HG03558 (cell line): ENCODE measurements around the gene UFM1.
"Not testable (repeated sequence)": the region's sequence is repeated elsewhere in the genome, so short reads cannot be mapped to it uniquely, and the experiment has no call there.

ENCODE experiments used
- ATAC-seq: cut with Tn5 transposase; IDR thresholded peaks from one replicate; pipeline ENCODE4 v1.9.1; 2021; ENCODE audit warnings: moderate number of reproducible peaks; ENCODE audit not compliant: unreplicated experiment; ENCODE audit errors: extremely low read depth

UFM1 gene

DNA sequence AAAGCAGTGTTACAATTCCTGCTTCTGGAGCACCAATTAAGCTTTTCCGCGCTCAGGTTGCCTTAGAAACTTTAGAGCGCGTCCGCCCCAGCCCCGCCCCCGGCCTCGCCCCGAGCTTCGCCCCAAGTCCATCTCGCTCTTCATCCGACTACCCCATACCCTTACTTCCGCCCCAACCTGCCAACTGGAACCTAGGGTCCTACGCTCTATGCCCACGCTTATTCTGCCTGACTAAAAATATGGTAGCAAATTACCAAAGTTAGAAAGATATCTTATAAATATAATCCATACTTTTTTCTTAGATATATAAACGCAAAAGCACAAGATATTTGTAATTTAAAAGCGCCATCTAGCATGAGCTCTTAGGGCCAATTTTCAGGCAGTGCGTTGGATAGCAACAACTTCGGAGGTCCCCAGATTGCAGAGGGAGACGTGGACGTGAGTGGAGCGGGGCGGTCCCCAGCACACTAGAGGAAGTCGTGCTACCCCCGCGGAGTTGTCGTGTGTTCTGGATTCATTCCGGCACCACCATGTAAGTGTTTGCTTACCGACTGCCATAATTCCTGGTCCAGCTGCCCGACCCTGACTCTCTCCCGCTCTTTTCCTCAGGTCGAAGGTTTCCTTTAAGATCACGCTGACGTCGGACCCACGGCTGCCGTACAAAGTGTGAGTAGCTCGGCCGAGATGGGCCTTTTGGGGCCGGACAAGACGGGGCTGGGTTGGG lies at the start of gene UFM1:
TSS of gene UFM1 (plus strand) at position 462 of the 724 bp plus-strand sequence. CDS start at position 531, 69 bp downstream.
- peak; percentile 77 for ATAC-seq

DNA sequence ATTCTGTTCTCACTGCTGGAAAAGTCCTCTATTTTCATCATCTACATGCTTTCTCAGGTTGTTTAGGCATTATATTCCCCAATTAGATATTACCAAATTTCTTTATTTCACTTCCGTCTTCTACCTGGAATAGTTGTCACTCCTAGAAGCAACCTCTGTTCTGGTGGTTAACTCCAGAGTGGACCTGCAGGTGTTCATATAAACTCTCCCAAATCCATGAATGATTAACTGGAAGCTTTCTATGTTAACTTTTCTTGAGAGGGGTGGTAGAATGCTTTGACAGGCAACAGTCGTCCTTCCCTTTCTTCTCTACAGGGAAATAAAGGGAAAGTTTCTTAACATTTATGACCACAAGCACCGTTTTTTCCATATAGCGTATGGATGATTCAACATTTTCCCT lies 48.4 kb upstream of the UFM1 start:
- no peak for ATAC-seq

DNA sequence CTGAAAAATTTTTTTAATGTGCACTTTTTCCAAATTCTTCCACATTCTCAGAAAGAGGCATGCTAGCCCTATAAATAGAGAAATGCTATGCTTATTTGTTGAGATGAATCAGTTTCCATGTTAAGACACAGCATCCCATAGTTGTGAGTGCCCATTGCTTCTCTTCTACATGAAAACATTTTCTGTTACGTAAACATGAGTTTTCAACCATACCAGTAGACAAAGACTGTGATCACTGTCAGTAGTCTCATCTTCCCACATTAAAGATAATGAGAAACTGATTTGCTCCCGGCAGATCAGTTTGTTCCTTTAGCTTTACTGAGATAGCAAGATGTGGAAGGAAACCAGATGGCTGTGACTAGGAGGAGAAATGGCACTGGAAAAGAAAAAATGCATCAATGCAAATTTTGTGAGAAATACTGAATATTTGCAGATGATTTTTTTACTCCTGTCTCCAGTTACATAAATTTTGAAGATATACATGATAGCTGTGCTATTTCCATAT lies 45.8 kb upstream of the UFM1 start:
- ATAC-seq: no peak

DNA sequence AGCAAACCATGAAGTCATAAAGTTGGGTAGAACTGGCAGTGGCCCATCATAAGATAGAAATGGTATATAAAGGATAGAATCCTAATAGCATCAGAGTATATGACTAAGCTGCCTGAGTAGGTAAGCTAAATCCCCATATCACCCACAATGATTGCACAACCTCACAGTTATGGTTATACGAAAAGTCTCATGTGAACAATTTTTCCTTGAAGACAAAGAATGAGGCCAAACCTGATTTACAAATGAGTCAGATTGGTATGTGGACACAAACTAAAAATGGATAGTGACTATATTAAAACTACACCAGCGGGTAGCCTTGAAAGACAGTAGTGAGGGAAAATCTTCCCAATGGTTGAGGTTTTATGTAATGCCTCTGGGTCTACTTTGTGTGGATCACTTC lies 40.9 kb upstream of the UFM1 start:
- no peak for ATAC-seq

DNA sequence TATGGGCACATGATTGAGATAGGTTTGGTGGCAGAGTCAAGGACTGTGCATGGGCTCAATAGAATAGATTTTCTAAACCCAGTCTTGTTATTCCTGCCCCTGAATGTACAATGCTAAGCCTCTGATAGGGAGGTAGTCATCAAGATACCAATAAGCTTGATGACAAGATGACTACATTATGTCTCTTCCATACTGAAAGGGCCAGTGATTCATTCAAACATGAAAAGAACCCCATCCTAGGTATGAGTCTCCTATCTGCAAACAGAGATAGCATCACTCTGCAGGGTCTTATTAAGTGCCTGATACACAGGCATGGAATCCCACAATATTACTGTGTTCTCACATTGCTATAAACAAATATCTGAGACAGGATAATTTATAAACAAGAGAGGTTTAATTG lies 40.3 kb upstream of the UFM1 start:
- no peak for ATAC-seq

DNA sequence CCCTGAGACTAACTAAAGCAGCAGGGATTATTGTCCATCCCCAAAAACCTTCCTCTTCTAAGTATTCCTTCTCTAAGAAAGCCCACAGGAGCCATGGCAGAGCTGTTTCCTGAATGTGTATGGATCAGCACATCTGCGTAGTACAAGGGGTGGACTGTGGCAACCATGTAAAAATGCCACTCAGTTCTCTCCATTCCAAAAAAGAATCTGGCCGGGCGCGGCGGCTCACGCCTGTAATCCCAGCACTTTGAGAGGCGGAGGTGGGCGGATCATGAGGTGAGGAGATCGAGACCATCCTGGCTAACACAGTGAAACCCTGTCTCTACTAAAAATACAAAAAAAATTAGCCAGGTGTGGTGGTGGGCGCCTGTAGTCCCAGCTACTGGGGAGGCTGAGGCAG lies 38.5 kb upstream of the UFM1 start:
- ATAC-seq: not testable (repeated sequence)

DNA sequence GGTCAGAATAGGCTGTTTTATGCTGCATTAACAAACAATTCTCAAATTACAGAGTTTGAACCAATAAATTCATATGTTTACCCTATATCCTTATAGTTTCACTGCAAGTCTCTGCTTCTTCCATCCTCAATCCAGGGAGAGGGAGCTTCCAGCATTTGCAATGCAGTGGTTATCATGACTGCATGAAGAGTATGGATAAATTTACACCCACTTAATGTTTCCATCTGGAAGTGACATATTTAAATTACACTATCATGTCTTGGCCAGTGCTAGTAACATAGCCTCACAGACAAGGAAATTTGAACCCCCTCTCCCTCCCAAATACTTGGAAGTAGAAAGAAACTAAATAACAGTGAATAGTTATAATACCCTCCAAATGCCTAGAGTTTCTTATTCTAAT lies 33.5 kb upstream of the UFM1 start:
- ATAC-seq: no peak

DNA sequence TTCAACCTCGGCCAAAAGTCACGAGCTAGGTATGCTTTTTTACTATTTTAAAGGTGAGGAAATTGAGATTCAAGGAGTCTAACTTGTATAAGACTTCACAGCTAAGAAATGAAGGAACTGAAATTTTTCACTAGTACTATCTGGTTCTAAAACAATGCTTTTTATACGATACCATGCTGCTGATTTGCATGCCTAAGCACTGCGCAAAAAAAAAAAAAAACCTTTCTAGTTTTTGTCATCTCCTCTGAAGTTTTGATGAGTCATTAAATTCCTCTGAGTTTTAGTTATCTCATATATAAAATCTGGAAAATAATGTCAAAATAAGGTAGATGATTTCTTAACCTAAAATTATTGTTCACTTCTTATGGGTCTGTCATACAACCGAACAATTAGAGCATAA lies 28.0 kb upstream of the UFM1 start:
- no peak for ATAC-seq

DNA sequence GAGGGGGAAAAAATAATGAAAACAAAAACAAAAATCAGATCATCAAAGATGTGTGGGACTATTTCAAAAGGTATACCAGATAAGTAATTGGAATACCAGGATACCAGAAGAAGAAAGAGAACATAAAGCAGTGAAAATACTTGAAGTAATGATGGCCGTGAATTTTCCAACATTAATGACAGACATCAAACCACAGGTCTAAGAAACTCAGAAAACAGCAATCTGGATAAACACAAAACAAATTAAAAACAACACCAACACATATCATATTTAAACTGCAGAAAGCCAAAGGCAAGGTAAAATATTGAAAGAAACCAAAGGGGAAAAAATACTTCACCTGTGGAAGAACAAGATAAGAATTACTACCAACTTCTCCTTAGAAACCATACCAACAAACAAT lies 24.2 kb upstream of the UFM1 start:
- no peak for ATAC-seq

DNA sequence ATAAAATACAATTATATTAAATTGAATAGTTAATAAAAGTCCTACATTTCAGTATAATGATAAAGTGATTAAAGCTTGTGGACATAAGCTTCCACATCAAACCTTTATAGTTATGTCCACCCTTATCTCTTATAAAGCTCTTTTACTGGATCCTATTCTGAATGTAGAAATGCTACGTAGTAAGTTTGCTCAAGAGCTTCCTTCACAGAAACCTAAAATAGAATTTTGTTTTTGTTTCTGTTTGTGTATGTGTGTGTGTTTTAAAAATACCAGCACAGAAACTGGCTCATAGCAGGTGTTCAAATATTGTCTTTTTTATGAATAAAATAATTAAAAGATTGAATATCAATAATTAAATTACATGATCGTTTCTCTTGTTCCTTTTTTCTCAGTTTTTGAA lies 21.0 kb upstream of the UFM1 start:
- ATAC-seq: no peak

DNA sequence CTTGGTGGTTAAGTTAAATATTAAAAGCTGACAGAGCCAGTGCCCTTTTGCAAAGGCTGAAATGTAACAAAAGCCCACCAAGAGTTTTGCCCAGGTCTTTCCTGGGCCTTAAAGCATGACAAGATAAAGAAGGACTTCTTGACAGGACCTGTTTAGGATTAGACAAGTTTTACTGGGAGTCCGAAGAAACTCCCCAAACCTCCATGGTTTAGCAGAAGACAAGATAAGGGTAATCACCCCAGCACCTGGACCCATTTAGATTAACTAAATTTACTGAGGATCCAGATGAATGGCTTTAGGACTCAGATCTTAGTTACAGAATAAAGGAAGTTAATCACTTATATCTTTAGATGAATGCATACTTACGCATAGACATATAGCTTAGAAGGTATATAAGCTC lies 14.8 kb upstream of the UFM1 start:
- ATAC-seq: no peak

DNA sequence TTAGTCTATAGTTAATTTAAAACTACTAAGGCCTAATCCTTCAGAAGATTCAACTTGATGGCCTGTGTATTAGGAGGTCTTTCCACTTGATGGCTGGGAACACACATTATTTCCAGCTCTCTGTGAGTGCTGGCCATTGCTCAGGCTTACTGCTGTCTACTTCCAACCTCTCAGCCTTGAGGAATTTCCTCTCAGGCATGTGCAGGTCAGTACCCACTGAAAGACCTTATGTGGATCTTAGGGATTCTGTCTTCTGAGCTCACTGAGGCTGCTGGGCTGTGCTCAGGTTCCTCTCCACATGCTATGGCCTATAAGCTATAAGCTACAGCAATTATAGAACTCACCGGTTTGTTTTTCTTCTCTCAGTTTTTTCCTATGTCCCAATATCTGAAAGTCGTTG lies 11.6 kb upstream of the UFM1 start:
- no peak for ATAC-seq

DNA sequence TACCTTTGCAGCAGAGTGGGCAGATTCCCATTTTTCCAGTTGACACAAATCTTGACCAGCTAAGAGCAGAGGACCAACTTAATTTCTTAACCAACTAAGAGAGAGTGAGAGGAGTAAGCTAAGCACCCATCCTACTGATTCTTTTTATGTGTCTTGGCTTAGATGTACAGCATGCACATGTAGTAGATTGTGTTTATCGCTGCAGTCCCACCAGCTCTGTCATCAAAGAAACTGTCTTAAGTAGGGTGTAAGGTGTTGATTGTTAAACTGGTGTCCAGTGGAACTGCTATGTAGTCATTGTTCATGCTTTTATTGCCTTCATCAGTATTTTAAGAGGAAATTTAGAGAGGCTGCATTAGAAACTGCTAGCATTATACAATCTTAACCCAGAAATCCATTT lies 9.0 kb upstream of the UFM1 start:
- ATAC-seq: no peak

DNA sequence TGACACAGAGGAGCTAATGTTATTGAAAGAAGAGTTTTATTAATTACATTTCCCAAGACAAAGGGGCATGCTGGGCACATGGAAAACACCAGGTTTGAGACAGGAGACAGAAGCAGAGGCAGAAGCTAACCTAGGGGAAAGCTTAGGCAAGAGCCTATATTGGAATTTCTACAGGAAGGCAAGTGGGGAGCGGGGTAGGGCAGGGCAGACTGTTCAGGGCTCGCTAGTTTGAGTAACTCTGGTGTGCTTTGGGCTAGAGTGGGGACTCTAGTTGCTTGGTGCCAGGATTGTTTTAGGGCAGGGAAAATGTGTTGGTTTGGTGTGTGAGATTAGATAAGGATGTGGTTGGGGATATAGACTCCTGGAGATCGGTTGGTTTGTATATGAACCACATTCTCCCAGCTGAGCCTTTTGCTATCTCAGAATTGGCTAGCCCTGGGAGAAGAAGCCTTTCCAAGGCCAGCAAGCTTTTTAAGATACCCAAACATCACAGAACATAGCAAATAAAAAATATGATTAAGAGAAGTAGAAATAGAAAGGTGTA lies 8.4 kb upstream of the UFM1 start:
- no peak for ATAC-seq

DNA sequence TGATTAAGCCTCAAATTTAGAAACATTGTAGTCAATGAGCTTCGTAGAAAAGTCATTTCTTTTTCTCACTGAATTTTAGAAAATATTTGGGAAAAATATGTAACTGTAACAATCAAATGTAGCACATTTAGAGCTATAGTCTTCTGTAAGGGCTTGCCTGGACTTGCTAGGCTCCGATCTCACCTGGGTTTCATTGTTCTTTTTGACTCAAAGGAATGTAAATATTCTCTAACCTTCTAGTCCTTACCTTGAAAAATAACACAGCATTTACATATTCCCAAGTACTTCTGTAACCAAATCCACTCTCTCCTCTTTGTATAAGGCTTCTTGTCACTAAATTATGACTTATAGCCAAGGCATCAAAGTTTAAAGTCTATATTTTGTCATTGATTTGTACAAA lies 2.9 kb upstream of the UFM1 start:
- ATAC-seq: no peak

DNA sequence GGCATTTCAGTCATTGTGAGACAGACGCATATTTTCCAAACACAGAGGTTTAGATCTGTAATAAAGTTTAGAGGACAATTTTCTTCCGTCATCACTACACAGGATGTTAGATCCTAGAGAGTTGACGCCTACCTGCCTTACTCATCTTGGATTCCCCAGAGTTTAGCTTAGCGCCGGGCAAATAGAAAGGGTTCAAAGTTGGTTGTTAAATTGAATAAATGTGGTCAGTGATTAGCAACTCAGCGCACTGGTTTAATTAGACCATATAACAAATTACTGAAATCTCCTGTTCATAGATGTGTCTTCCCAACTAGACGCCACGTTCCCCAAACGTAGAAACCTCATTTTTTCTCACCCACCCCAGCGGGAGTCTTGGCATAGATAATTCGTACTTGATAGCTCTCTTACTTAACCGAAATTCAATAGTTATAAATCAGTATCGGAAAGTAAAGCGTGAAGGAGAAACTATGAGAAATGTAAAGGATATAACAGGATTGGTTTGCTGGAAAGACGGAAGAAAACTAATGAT lies 726 bp upstream of the UFM1 start:
- peak; percentile 9 for ATAC-seq

DNA sequence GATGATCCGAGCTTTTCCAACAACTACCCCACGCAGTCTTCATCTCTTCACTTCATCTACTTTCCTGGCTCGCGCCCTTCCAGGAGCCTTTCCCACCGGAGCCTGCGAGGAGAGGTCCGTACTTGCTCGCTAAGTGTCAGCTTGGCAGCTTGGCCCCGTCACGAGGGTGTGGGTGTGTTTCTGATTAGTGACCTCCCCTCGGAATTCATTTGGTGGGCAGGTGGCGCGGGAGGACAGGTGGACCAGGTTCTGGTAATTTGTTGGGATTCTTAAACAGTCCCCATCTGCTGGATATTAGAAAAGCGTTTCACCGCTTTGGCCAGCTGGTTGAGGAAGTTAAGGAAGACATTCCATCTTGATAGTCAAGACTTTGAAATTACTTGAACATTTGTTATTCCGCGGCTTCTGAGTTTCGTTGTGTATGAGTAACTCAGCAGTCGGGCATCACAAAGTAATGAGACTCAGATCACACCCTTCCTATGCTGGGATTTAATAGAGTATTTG lies 515 bp downstream of the UFM1 start:
- no peak for ATAC-seq

DNA sequence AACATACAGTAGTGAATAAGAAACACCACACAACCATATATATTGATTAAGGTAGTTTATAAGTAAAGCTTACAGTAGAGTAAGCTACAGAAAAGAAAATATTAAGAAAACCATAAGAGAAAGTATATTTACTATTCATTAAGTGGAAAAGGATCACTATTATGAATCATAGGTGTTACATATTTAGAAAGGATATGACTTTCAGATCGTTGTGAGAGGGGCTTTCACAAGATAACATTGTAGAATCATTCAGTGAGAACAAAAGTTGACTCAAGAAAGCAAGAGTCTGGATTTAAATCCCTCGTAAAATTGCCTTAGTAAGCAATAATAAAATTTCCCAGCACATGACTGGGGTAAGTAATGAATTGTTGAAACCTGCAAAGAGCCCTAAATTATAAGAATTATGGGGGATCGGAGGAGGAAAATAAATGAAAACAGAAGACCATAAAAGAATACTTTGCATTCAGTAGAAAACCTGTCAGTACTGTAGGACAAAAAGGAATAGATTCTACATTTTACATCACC lies 6.0 kb downstream of the UFM1 start:
- ATAC-seq: no peak

DNA sequence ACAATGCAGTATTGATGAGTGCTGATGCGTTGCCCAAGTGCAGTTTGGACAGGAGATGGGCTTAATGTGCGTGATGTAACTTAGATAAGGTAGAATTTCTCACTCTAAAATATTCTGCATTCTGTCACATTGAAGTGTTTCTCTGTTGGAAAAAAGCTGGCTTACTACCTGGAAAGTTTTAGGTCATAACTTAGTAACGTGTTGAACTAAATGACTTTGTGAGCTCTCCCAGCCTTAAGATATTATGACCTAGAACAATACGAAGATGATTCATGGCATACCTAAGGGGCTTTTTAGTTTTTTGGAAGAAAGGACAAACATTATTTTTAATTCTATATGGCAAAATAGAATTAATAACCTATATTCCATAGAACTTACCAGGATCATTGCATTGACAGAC lies 9.0 kb downstream of the UFM1 start:
- ATAC-seq: no peak

DNA sequence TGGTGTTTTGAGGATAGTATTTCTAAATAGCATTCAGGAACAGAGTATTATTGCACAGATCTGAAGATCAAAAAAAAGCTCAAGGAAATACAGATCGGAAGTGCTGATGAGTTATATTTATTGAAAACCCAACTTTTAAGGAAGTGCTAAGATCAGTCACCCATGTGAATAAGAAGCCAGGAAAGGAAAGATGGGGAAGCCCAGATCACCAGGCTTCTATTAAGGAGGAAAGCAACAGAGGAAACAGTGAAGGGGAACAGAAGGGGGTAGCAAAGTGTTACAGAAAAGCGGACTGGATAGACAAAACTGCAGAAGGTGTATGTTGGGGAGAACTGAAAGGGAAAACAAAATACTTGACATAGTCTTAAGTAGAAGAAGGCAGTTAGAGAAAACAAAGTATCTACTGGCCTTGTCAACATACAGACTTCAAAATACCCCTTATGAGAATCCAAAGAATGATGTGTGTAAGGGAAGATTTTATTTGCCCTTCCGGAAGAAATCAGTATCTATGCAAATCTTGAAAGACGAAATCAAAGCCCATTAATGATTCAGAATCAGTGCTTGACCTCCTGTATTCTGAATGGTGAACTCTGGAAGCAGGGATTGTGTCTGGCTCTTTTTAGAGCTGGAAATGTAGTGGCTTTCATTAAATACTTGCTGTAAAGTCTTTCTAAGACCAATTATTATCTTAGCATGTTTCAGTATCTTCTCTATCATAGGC lies 12.1 kb downstream of the UFM1 start:
- ATAC-seq: no peak

DNA sequence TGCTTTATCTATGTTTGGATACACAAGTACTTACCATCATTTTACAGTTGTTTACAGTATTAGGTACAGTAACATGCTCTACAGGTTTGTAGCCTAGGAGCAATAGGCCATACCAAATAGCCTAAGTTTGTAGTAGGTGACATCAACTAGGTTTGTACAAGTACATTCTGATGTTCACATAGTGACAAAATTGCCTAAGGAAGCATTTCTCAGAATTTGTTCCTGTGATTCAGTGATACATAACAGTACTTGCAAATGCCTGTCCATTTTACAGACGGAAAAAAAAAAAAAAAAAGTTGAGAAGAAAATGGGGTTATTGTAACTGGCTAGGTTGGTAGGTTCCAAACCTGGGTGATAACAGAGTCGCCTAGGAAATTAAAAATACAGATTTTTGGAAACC lies 13.6 kb downstream of the UFM1 start:
- no peak for ATAC-seq
